HG03565 (cell line): ENCODE measurements around the gene CHCHD10.

Experiments
- ATAC-seq: cut with Tn5 transposase; IDR thresholded peaks from one replicate; pipeline ENCODE4 v1.9.1; 2021; ENCODE audit warnings: mild to moderate bottlenecking, moderate library complexity; ENCODE audit not compliant: unreplicated experiment

CHCHD10 gene

GRCh38 chr22:23767673-23768548 is at the start of gene CHCHD10:
Gene CHCHD10 (minus strand): TSS chr22:23767972. CDS start chr22:23767874, 98 bp downstream.
- no peak for ATAC-seq

DNA sequence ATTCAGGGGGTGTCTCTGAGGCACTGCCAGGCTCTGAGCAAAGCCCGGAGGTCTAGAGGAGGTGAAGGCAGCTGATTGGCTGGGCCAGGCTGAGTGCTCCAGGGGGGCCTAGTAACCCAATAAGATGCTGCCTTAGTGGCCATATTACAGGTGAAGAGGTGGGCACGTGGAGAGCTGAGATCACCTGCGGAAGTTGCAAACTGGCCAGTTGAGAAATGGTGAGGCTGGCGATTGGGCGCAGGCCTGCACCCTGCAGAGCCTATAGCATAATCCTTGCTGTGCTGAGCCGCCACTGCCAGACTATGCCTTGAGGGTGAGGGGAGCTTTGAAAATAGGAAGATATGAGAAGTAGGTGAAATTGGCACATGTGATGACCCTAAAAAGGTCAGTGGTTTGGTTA is 49.4 kb upstream of the CHCHD10 start:
- ATAC-seq, result no peak

DNA sequence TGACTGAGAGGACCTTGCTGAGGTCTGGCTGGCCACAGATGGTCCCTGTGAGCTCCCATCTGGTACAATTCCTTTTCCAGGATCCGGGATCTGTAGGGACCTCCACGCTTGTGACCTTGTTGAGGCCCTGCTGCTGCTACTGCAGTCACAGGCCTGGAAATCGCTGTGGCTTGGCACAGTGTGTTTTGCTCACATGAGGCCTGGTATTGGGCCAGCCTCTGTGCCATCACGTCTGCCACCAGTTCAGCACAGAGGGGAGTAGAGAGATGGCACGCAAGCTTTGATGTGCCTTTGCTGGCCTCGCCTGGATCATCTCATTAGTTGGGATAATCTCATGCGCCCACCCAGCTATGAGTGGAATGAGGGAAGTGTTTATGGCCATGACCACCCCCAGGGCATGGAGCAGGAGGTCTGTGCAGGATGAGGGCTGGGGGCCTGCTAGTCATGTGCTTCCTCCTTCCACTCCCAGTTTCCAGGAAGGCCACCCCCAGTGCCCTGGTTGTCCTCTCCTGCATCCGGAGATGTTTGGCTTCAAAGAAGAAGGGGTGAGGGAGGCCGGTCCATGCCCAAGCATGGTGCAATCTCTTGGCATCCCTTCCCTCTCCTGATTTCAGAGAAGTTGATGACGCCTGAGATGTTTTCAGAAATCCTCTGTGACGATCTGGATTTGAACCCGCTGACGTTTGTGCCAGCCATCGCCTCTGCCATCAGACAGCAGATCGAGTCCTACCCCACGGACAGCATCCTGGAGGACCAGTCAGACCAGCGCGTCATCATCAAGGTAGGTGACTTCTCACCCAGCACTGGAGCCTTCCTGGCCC is 48.6 kb upstream of the CHCHD10 start:
- no peak for ATAC-seq

DNA sequence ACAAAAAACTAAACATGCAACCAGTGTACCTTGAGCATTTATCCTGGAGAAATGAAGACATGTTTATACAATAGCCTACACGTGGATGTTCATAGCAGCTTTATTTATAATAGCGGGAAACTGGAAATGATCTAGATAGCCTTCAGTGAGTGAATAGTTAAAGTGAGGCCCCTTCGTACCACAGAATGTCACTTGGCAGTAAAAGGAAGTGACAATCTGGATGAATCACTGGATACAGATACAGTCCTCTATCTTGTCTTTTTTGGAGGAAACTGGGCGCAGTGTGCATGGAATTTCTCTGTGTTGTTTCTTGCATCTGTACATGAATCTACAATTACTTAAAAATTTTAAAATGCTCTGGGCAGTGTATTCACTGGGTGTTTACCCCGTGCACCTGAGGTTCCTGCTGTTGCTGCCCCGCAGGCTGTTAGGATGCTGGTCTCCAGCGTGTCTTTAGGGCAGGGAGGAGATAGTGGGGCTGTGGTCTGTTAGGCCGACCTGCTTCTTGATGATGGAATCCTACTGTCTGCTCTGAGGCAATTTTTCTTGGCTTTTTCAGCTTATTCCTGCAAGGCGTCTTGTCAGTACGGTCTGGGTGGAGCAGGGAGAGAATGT is 47.9 kb upstream of the CHCHD10 start:
- ATAC-seq, result no peak

DNA sequence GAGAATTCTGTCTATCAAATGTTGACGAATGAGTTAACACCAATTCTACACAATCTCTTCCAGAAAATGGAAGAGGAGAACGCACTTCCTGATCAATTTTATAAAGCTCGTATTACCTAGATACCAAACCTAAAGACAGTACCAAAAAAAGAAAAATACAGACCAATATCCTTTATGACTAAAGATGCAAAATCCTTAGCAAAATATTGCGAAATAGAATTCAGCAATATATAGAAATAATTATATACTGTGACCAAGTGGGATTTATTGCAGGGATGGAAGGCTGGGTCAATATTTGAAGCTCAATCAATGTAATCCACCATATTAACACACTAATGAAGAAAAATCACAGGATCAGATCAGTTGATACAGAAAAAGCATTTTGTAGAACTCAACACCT is 44.6 kb upstream of the CHCHD10 start:
- ATAC-seq, result no peak

DNA sequence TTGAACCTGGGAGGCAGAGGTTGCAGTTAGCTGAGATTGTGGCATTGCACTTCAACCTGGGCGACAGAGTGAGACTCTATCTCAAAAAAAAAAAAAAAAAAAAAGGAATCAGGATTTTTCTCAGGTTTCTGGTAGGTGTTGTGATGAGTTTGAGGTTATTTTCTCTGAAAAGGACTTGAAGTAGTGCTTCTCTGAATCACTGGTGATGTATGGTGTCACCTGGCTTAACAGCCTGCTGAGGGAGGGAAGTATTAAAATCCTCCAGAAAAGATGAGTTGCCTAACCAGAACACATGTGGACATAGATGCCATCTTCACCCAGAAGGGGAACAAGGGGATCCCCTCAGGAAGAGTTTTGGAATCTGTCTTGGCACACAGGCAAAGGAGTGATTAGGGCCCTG is 39.1 kb upstream of the CHCHD10 start:
- ATAC-seq, result no peak

DNA sequence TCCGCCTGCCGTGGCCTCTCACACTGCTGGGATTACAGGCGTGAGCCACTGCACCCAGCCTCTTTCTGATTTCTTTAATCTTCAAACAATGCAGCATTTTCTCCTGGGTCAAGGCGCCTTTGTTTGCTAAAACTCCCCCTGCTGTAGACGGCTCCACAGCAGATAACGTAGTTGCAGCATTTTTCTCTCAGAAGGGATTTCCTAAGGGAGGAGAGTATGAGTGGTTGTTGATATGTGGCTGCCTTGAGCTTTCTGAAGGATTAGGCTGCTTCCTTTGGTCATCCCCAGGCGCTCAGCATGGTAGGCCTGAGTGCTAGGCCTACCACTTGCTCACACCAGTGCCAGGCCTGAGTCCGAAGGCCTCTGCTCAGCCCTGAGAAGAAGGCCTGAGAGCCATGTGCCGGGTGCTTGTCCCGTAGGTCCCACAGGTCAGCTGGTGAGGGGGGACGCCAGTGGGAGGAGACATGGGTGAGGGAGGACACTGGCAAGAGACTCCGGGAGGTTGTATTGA is 37.1 kb upstream of the CHCHD10 start:
- no peak for ATAC-seq

DNA sequence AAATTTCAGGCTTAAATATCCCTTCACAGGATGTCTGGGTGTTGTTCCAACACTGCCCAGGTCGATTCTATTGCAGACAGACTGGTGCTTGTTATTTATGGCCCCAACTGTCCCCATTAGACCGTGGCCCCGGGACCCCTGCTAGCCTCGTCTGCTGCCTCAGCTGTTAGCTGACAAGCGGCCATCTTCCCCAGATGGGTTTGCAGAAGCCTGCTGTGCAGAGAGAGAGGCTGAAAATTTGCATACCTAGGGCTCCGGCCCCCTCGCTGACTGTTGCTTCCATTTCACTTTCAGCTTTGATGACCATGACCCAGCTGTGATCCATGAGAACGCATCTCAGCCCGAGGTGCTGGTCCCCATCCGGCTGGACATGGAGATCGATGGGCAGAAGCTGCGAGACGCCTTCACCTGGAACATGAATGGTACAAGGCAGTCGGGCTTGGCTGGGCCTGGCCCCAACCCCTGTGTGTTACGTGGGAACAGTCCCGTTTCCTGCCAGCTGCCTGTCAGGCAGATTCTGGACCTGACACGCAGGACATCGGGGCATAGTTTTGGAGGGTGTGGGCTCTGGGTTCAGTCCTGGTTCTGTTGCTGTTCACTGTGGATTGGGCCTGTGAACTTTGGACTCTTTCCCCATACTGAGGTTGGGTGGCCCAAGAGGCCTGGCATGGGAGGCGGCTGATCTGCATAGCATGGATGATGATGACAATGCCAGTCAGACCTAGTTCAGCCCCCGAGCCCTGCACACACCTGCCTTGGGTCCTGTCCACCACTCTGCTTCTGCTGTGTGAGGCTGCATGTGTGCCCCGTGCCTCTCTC is 35.4 kb upstream of the CHCHD10 start:
- ATAC-seq, result no peak

GRCh38 chr22:23801886-23802377 is 34.2 kb upstream of the CHCHD10 start:
- no peak for ATAC-seq

DNA sequence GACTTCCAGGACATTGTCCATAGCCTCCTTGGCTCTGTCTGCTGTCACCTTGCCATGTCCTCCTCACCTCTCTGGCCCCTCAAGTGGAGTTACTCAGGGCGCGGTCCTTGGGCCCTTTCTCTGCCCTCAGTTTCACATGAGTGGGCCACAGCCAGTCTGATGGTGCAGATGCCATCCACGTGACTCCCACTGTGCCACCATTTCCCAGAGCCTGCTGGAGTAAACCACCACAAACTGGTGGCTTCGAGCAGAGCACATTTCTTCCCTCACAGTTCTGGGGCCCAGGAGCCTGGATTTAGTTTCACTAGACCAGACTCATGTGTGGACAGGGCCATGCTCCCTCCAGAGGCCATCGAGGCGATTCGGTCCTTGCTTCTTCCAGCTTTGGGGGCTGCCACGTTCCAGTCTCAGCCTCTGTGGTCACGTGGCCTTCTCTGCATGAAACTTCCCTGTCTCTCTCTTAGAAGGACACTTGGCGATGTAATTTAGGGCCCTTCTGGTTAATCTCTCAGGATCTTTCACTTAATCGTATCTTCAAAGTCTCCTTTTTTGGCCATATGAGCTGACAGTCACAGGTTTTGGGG is 33.6 kb upstream of the CHCHD10 start:
- no peak for ATAC-seq

GRCh38 chr22:23800297-23801237 is 32.8 kb upstream of the CHCHD10 start:
- ATAC-seq, result peak; percentile 59

DNA sequence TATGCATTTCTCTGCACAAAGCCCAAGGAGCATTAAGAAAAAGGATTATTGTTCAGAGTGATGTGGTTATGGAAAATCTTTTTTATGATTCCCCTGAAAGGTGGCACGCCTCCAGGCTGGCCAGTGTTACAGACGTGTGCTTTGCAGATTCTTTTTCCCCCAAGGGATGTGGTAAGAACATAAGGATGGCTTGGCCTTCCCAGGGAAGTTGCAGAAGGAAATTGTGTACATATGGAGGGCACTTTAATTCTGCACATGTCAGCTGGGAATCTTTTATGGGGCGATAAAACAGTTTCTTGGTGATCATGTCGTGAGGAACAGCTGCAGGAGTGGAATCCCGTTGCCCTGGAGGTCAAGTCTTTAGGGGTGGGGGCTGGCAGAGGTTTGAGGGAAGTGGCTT is 28.7 kb upstream of the CHCHD10 start:
- ATAC-seq, result no peak

DNA sequence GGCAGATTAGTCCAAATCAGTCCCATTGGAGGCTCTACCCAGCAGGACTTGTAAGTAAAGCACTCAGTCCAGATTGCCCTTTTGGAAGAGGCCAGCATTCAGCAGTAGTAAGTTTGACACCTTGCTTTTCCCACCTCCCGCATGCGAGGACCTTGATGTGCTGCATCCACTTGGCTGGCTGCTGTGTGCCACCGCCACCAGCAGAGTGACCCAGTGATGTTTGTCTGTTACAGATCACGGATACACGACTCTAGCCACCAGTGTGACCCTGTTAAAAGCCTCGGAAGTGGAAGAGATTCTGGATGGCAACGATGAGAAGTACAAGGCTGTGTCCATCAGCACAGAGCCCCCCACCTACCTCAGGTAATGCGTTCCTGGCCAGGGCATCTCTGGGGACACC is 25.6 kb upstream of the CHCHD10 start:
- ATAC-seq, result no peak

DNA sequence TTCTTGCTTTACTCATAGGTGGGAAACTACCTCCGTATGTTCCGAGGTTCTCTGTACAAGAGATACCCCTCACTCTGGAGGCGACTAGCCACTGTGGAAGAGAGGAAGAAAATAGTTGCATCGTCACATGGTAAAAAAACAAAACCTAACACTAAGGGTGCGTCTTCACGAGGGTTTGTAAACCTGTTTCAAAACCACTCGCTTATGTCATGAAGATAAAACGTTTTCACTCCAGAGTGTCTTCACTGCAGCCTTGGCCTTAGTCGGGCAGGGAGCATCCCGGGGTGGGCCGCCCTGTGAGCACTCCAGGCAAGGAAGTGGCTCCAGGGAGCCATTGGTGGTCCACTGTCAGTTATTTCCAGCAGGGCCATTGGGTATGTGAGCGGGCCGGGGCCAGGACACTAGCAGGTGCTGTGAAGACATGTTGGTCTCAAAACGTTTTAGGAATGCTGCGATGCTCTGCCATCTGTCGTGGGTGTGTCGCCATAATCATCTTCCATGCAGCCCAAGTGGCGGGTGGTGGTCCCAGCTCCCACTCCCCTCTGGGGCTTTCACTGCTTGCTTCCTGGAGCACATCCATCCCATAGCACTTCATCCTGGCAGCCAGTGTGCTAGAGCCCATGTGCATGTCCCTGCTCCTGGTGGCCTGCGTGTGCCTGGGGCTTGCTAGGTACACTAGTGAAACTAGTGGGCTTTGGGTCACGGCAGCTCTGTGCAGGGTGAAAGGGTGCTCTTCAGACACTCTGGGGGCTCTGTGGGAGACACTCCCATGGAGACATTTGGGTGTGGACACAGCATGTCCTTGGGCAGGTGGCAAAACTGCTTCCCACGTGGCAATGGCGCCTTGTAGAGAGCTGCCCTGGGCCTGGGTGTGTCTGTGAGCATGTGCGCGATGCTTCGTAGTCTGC is 24.2 kb upstream of the CHCHD10 start:
- ATAC-seq, result no peak

DNA sequence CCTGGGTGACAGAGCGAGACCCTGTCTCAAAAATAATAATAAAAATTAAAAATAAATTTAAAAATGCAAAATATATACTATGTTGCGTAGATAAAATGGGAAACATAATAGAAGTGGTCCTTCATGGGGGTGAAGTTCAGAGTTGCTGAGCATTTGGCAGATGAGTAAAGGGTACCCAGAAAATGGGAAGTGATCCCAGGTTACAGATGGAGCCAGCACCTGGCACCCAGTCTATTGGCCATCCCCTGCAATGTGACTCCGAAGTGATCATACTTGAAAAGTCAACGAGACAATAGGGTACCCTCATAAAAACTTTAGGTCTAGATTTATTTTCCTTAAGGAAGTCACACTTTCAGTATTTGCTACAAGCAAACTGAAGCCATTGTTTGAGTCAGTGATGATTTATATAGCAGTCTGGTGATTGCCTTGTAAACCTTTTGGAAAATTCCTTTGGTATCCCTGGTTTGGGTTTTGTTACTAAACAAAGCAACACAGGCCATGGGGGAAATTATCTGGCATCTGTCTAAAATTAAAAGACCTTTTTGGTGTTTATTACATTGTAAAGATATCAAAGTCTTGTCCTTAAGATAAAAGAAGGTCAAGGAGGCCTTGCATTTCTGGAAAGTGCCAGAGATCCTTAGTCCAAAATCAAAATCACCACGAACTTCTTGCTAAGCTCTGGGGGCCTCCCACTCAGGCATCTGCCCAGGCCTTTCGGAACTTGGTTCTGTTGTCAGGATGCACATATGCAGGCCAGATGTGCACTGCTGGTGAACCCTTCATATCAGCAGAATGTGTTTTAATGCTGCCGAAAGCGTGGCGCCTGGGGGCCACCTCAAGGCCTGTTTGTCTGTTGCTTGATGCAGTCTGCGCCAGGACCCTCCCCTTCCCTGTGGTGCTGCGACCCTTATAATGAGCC is 23.3 kb upstream of the CHCHD10 start:
- no peak for ATAC-seq

DNA sequence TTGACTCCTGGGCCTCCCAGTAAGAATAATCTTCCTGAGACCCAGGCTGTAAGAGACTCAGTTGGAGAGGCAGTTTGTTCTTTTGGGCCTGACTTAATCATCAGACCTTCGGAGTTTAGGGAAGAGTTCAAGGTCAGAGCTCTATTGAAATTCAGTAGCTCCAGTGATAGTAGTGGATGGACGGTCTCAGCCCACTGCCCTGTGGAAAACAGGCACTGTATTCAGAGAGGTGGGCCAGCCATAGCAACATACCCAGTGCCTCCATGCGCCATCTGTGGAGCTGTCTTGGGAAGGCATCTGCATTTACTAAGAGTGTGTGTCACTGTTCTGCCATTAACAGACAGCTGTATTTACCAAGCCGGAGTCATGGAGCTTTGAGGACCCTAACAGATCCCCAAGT is 21.9 kb upstream of the CHCHD10 start:
- ATAC-seq, result no peak

- ATAC-seq, result no peak
Measured at GRCh38 chr22:23789121-23789520, 21.3 kb upstream of the CHCHD10 start.
